CD8-positive, alpha-beta memory T cell (primary cell): ENCODE measurements around the gene UBE4A. TPM values are rescaled to one million over a fixed set of nuclear protein-coding genes. Genes with fewer than 3 reads are reported as not detected.

Source experiments
- CTCF ChIA-PET: fragments of 350-600 bp; sonication (Branson Sonifier 250); formaldehyde crosslinking; loops from one replicate; lab custom pipeline; 2021; ENCODE audit warnings: antibody characterized with exemption; lab: Charles Lee
- POLR2A ChIA-PET: fragments of 350-600 bp; sonication (Branson Sonifier 250); formaldehyde crosslinking; loops from one replicate; lab custom pipeline; 2021; ENCODE audit warnings: antibody characterized with exemption; lab: Charles Lee
- DNase-seq, 5 donors: peaks; one replicate each; pipeline versions ENCODE4 v3.0.0 to v3.0.0-alpha.2; 2020 to 2022; ENCODE audit warnings: mixed read lengths in 1 of 5
- H3K27ac ChIP-seq: one replicate; pipeline ENCODE4 v1.7.0; 2013; ENCODE audit warnings: low read depth, mild to moderate bottlenecking, low read length, moderate library complexity
- H3K27me3 ChIP-seq: 2 replicates; pipeline ENCODE4 v1.7.0; 2013; ENCODE audit warnings: low read length, mild to moderate bottlenecking; ENCODE audit not compliant: insufficient read depth, poor library complexity, severe bottlenecking
- H3K36me3 ChIP-seq: 2 replicates; pipeline ENCODE4 v1.7.0; 2013; ENCODE audit warnings: mild to moderate bottlenecking, low read length, moderate library complexity; ENCODE audit not compliant: insufficient read depth
- H3K4me1 ChIP-seq: 2 replicates; pipeline ENCODE4 v1.7.0; 2013; ENCODE audit warnings: mild to moderate bottlenecking, low read length, moderate library complexity; ENCODE audit not compliant: insufficient read depth
- H3K4me3 ChIP-seq: 2 replicates; pipeline ENCODE4 v1.7.0; 2013; ENCODE audit warnings: mild to moderate bottlenecking, low read length
- H3K9me3 ChIP-seq: 2 replicates; pipeline ENCODE4 v1.7.0; 2013; ENCODE audit warnings: mild to moderate bottlenecking, low read length
- H3K27ac Mint-ChIP-seq, 8 donors: one replicate each; pipeline ENCODE4 v1.8.0; 2020 to 2021; ENCODE audit warnings: mixed read lengths in 8 of 8, mild to moderate bottlenecking in 6 of 8, inconsistent platforms in 3 of 8, moderate library complexity in 3 of 8
- H3K27me3 Mint-ChIP-seq, 2 donors: one replicate each; pipeline ENCODE4 v1.8.0; 2020 to 2021; ENCODE audit warnings: mixed read lengths in 2 of 2, mild to moderate bottlenecking in 1 of 2, moderate library complexity in 1 of 2
- H3K36me3 Mint-ChIP-seq, 3 donors: one replicate each; pipeline ENCODE4 v1.8.0; 2020 to 2021; ENCODE audit warnings: mixed read lengths in 3 of 3, inconsistent platforms in 1 of 3, mild to moderate bottlenecking in 1 of 3
- H3K4me1 Mint-ChIP-seq, 3 donors: one replicate each; pipeline ENCODE4 v1.8.0; 2020 to 2021; ENCODE audit warnings: mixed read lengths in 3 of 3, inconsistent platforms in 1 of 3, mild to moderate bottlenecking in 1 of 3
- H3K4me3 Mint-ChIP-seq, 7 donors: one replicate each; pipeline ENCODE4 v1.8.0; 2020 to 2021; ENCODE audit warnings: mixed read lengths in 7 of 7, mild to moderate bottlenecking in 6 of 7, moderate library complexity in 4 of 7, inconsistent platforms in 2 of 7
- H3K9me3 Mint-ChIP-seq, 5 donors: one replicate each; pipeline ENCODE4 v1.8.0; 2020 to 2022; ENCODE audit warnings: mixed read lengths in 5 of 5, mild to moderate bottlenecking in 3 of 5, moderate library complexity in 2 of 5, inconsistent platforms in 1 of 5
- polyA plus RNA-seq: library from polyadenylated mRNA; unstranded; fragments of 300-500 nt; fragmentation: Illumina TruSeq; gene quantifications from one replicate; pipeline ENCODE4 v1.2.3, GENCODE V29; 2021
- total RNA-seq, 2 experiments: library from RNA; stranded (reverse); gene quantifications; one replicate each; pipeline ENCODE4 v1.2.3, GENCODE V29; 2021

Gene UBE4A
- total and polyA plus RNA-seq, 3 experiments from 2014 or later: 27.8 to 56.8 (median 55.9) TPM

DNA sequence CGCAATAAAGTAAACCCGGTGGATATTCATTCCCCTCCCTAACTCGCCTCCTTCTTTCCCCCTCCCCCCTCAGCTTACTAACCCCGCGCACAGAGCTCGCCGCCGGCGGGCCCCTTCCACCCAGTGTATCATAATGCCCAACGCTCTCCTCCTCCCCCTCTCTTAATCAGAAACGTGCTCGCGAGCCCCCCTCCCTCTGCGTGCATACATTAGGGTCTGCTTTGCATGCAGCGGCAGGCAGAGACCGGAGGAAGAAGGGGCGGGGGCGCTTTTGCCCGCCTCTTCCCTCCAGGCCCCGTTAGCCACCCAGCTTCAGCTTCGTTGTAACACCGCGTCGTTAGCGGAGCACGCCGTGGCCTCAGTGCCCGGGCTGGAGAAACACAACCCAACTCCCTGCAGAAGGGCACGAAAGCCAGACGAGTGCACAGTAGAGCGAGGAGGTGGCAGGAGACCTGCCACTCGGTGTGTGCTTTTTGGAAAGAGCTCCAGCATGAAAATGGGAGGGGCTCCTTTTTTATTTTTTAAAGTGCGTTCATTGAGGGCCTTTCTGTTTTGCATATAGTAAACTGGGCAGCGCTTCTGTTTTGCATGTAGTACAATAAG, 76.0 kb downstream of the UBE4A start:
- peak in 3 of 5 donors; percentile 49 to 77 (median 52) for DNase-seq
- Mint-ChIP-seq H3K9me3 (no peaks in the 10 kb centered on the region), H3K4me1 (peaks cover 29 to 30% (median 29%) of the 10 kb centered on the region in 3 donors), H3K4me3 (peak overlapping the region; percentile 91 to 99 (median 95)), H3K27me3 (peaks cover 0 to 7% of the 10 kb centered on the region in 2 donors), H3K36me3 (peaks cover 0 to 35% (median 0%) of the 10 kb centered on the region in 3 donors), H3K27ac (peak overlapping the region; percentile 84 to 96 (median 92))
- H3K27me3 ChIP-seq: no peaks in the 10 kb centered on the region
- H3K9me3 ChIP-seq: no peaks in the 10 kb centered on the region
- ChIA-PET CTCF (interaction anchor here (0.6 to 2.5 kb wide), 7 partner anchors 13 to 237 kb away, joined by 3 to 13 read pairs (median 4); no protein-coding TSS in a partner anchor), POLR2A (interaction anchor here (0.6 to 2.5 kb wide), 14 partner anchors 9 to 667 kb away, joined by 3 to 19 read pairs (median 4); partner anchors contain the start of genes MPZL3, TTC36 and UBE4A)
- H3K4me3 ChIP-seq: peak overlapping the region; percentile 67
- H3K4me1 ChIP-seq: peaks cover 23% of the 10 kb centered on the region
- peak overlapping the region; percentile 68 for H3K27ac ChIP-seq
- H3K36me3 ChIP-seq: no peaks in the 10 kb centered on the region

DNA sequence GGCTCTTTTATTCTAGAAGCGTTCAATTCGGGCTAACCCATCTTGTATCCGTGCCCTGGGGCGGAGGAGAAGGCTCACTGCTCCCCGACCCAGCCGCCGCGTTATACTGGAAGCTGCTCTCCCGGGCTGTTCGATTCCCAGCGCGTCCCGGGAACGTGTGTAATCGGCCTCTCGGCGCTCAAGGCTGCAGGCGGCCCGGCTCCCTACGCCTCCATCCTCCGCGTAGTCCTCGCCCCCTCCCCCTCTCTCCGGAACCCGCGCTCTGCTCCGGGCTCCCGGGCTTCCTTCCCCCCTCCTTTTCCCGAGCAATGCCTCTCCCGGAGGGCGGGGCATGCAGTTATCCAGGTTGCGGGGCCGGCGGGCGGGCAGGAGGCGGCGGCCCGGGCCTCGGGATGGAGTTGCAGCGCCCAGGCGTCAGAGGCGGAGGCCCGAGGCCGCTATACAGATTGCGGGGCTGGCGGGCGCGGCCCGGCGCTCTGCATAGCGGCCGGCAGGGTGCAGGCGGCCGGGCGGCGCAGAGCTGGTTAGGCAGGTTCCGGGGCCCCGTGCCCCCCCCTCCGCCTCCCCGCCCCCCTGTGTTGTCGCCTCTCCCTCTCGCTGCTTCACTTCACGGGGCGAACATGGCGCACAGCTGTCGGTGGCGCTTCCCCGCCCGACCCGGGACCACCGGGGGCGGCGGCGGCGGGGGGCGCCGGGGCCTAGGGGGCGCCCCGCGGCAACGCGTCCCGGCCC, 76.7 kb downstream of the UBE4A start, which contains the start of gene KMT2A:
KMT2A (plus strand) TSS at position 600 of the 732 bp plus-strand sequence; CDS start at position 621, 21 bp downstream.
- Histone ChIP-seq H3K9me3 (no peaks in the 10 kb centered on the region), H3K27ac (peak within 1 kb of the TSS; percentile 89), H3K4me3 (peak within 1 kb of the TSS; percentile 76), H3K36me3 (no peaks in the 10 kb centered on the region), H3K4me1 (peaks cover 30% of the 10 kb centered on the region), H3K27me3 (no peaks in the 10 kb centered on the region)
- Mint-ChIP-seq H3K36me3 (peaks cover 0 to 41% (median 1%) of the 10 kb centered on the region in 3 donors), H3K27me3 (peaks cover 0 to 7% of the 10 kb centered on the region in 2 donors), H3K4me3 (peak within 1 kb of the TSS; percentile 91 to 99 (median 95)), H3K9me3 (no peaks in the 10 kb centered on the region), H3K4me1 (peaks cover 36% of the 10 kb centered on the region in 3 donors), H3K27ac (peak within 1 kb of the TSS; percentile 92 to 99 (median 97))
- ChIA-PET CTCF (interaction anchor here (0.6 to 2.5 kb wide), 9 partner anchors 10 to 237 kb away, joined by 3 to 13 read pairs (median 4); no protein-coding TSS in a partner anchor), POLR2A (interaction anchor here (1.0 to 2.5 kb wide), 10 partner anchors 8 to 212 kb away, joined by 3 to 19 read pairs (median 4); partner anchors contain the start of genes MPZL3, TTC36 and UBE4A)
- peak; percentile 87 to 96 (median 94) for DNase-seq

DNA sequence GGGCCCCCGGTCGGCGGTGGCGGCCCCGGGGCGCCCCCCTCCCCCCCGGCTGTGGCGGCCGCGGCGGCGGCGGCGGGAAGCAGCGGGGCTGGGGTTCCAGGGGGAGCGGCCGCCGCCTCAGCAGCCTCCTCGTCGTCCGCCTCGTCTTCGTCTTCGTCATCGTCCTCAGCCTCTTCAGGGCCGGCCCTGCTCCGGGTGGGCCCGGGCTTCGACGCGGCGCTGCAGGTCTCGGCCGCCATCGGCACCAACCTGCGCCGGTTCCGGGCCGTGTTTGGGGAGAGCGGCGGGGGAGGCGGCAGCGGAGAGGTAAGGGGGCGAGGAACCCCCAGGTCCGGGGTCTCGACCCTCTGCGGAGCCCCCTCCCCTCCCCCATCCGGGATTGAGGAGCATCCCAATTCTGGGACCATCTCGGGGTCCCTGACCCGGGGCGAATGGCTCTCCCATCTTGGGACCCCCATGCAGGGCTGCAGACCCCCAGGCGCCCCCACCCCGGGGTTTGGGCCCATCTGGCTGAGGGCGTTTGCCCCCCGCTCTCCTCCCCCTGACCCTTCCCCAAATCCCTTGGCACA, 77.3 kb downstream of the UBE4A start:
- Histone ChIP-seq H3K9me3 (no peaks in the 10 kb centered on the region), H3K4me3 (peak overlapping the region; percentile 76), H3K36me3 (no peaks in the 10 kb centered on the region), H3K4me1 (peaks cover 36% of the 10 kb centered on the region), H3K27me3 (no peaks in the 10 kb centered on the region), H3K27ac (peak overlapping the region; percentile 89)
- H3K27me3 Mint-ChIP-seq: peaks cover 0 to 7% of the 10 kb centered on the region in 2 donors
- peaks cover 43% of the 10 kb centered on the region in 3 donors for H3K4me1 Mint-ChIP-seq
- H3K27ac Mint-ChIP-seq: peak overlapping the region; percentile 92 to 99 (median 97)
- CTCF ChIA-PET: interaction anchor here (0.6 to 2.5 kb wide), 5 partner anchors 9 to 43 kb away, joined by 3 to 13 read pairs (median 4); no protein-coding TSS in a partner anchor
- H3K4me3 Mint-ChIP-seq: peak overlapping the region; percentile 91 to 99 (median 95)
- H3K9me3 Mint-ChIP-seq: no peaks in the 10 kb centered on the region
- DNase-seq: peak in 3 of 5 donors; percentile 58 to 83 (median 60)
- peaks cover 0 to 46% (median 1%) of the 10 kb centered on the region in 3 donors for H3K36me3 Mint-ChIP-seq
- POLR2A ChIA-PET: interaction anchor here (1.0 to 2.5 kb wide), 6 partner anchors 11 to 91 kb away, joined by 3 to 19 read pairs (median 6); partner anchors contain the start of genes TTC36 and UBE4A

DNA sequence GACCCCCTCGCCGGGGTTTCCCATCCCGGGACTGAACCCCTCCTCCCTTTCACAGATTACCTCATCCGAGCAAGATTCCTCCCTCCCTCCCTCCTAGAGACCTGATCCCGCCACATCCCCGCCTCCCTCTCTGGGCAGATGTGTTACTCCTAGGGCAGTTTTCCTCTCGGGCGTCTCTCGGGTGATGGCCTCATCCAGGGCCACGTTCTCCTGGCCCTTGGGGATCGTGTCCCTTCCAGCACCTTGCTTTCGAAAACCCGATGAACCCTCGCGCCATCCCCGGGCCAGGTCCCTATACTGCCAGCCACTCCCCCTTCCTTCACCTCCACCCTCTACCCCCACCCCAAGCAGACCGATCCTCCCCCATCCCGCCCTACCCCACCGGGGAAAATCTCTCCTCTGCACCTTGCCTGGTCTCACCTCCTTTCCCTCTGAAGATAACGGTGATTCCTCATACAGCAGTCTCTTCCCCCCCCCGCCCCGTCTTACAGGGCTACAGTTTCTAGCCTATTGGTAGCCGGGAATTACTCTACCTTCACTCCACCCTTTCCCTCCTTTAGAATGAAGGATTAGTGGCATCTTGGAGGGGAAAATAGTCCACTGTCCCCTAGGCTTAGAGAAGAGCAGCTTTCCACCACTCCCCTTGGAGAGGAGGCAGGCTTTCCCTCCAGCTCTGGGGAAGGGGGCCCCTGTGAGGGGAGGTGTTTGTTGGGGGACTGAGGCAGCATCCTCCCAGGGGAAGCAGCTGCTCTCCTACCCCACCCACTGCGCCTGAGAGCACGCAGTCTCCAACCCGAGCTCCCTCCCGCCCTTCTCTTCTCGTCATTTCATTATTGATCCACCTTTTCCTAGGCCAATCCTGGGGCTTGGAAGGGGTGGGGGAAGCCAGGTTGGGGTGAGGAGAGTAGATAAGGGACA, 78.1 kb downstream of the UBE4A start:
- Histone ChIP-seq H3K36me3 (no peaks in the 10 kb centered on the region), H3K4me1 (peaks cover 44% of the 10 kb centered on the region), H3K4me3 (peak overlapping the region; percentile 76), H3K9me3 (no peaks in the 10 kb centered on the region), H3K27me3 (no peaks in the 10 kb centered on the region), H3K27ac (peak overlapping the region; percentile 89)
- Mint-ChIP-seq H3K27me3 (peaks cover 0 to 7% of the 10 kb centered on the region in 2 donors), H3K4me3 (peak overlapping the region; percentile 91 to 99 (median 95)), H3K9me3 (no peaks in the 10 kb centered on the region), H3K4me1 (peaks cover 50% of the 10 kb centered on the region in 3 donors), H3K27ac (peak overlapping the region; percentile 92 to 99 (median 97)), H3K36me3 (peaks cover 0 to 50% (median 4%) of the 10 kb centered on the region in 3 donors)
- DNase-seq: peak; percentile 29 to 70 (median 39)
- ChIA-PET POLR2A (interaction anchor here (1.5 to 1.6 kb wide), 3 partner anchors 26 to 39 kb away, joined by 3 to 10 read pairs (median 5); no protein-coding TSS in a partner anchor), CTCF (no interaction called here)

DNA sequence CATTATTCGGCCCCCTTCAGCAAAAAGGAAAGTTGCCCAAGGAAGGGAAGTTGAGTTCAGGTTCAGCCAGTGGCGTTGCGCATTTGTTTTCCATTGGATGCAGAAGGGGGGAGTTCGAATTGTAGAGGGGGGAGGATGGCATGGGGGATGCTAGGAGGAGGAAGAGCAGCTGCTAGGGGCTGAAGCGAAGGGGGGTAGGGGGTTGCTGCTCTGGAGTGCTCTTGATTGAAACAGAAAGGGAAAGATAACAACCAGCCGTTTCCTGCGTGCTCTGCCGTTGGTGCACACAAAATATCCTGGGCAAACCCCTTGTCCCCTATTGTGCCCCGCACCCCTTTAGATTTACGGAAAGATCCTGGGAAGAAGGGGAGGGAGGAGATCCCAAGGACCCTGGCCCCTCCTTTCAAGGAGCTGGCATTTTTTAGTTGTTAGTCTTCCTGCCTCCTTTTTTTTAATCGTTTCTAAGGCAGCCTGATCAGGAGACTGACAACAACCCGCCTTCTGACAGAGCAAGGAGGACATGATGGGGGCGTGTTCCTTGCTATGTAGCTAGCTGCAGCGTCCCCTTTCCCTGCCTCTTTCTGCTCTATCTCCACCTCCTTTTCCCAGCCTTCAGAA, 79.0 kb downstream of the UBE4A start:
- peaks cover 0 to 53% (median 4%) of the 10 kb centered on the region in 3 donors for H3K36me3 Mint-ChIP-seq
- peaks cover 0 to 7% of the 10 kb centered on the region in 2 donors for H3K27me3 Mint-ChIP-seq
- no peaks in the 10 kb centered on the region for H3K9me3 ChIP-seq
- H3K27ac ChIP-seq: peak overlapping the region; percentile 89
- DNase-seq: peak; percentile 37 to 77 (median 64)
- H3K4me3 ChIP-seq: peak overlapping the region; percentile 76
- no peaks in the 10 kb centered on the region for H3K27me3 ChIP-seq
- CTCF ChIA-PET: interaction anchor here (1.1 to 1.2 kb wide), 2 partner anchors 13 to 79 kb away, joined by 3 to 4 read pairs; partner anchors contain the start of gene UBE4A
- peak overlapping the region; percentile 92 to 99 (median 97) for H3K27ac Mint-ChIP-seq
- H3K4me3 Mint-ChIP-seq: peak overlapping the region; percentile 91 to 99 (median 95)
- H3K4me1 ChIP-seq: peaks cover 53% of the 10 kb centered on the region
- no peaks in the 10 kb centered on the region for H3K36me3 ChIP-seq
- peaks cover 59 to 60% (median 60%) of the 10 kb centered on the region in 3 donors for H3K4me1 Mint-ChIP-seq
- H3K9me3 Mint-ChIP-seq: no peaks in the 10 kb centered on the region
- POLR2A ChIA-PET: interaction anchor here (0.6 to 1.6 kb wide), 5 partner anchors 25 to 664 kb away, joined by 3 to 10 read pairs (median 3); no protein-coding TSS in a partner anchor

DNA sequence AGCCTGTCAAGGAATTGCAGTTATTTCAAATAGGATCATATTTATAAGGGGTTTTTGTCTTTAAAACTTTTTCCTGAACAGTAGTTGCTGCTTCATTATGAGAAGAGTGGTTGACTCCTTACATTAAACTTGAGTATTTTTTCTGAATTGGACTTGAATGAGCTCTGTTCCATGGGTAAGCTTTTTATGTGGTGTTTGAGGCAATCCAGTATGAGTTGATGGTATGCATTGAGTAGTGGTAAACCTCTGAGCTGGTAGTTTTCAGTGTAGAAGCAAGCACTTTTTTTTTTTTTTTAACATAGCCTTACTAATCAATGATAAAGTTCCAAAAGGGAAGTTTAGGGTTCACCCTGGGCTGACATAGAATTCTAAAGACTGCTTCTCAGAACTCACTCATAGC, 80.2 kb downstream of the UBE4A start:
- Mint-ChIP-seq H3K36me3 (peaks cover 0 to 58% (median 5%) of the 10 kb centered on the region in 3 donors), H3K27ac (peak overlapping the region; percentile 87 to 99 (median 96)), H3K9me3 (no peaks in the 10 kb centered on the region), H3K4me1 (peaks cover 62 to 65% (median 64%) of the 10 kb centered on the region in 3 donors), H3K4me3 (peak overlapping the region; percentile 81 to 97 (median 94)), H3K27me3 (peaks cover 0 to 6% of the 10 kb centered on the region in 2 donors)
- POLR2A ChIA-PET: interaction anchor here (0.6 kb wide), 1 partner anchor 188 kb away, joined by 3 read pairs; no protein-coding TSS in a partner anchor
- no peaks in the 10 kb centered on the region for H3K9me3 ChIP-seq
- peaks cover 60% of the 10 kb centered on the region for H3K4me1 ChIP-seq
- no peak overlapping the region for H3K4me3 ChIP-seq
- no peak overlapping the region for H3K27ac ChIP-seq
- H3K27me3 ChIP-seq: no peaks in the 10 kb centered on the region
- DNase-seq: peak in 1 of 5 donors; percentile 11
- H3K36me3 ChIP-seq: no peaks in the 10 kb centered on the region
- CTCF ChIA-PET: interaction anchor here (0.7 to 1.2 kb wide), 2 partner anchors 12 to 138 kb away, joined by 3 read pairs; no protein-coding TSS in a partner anchor
